Activated CD4-positive, CD25-positive, alpha-beta regulatory T cell treated with anti-CD3 and anti-CD28 coated beads, Interleukin-2, amount 50 U/mL, for 72 hours (primary cell): Measurements from ENCODE around the gene BTBD7.

Source experiments
- DNase-seq: peaks from one replicate; pipeline ENCODE4 v3.0.0; 2021

The BTBD7 gene

GRCh38 chr14:93302688-93303581 lies 29.9 kb downstream of the BTBD7 start:
- DNase-seq: no peak

GRCh38 chr14:93301821-93302447 lies 30.9 kb downstream of the BTBD7 start:
- DNase-seq: no peak

- no peak for DNase-seq
Observed at GRCh38 chr14:93299866-93300265, 33.0 kb downstream of the BTBD7 start.

DNA sequence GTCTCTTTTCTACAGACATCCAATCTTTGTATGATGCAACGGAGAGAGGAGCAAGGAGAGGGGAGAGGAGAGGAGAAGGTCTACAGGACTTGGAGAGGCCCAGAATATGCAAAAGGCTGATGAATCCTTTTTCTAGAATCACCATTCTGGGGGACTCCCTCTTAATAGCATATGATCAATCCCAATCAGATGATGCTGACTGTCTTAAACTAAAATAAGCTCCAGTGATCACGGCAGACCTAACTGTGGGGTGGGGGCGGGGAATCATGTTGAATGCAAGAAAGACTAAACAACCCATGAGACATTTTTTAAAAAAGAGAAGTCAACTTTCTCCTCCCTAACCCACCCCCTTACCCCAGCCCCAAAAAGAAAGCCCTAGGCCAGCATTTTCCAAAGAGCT lies 33.4 kb downstream of the BTBD7 start:
- DNase-seq: no peak

GRCh38 chr14:93295541-93296220 lies 37.2 kb downstream of the BTBD7 start:
- no peak for DNase-seq

- no peak for DNase-seq
Observed at GRCh38 chr14:93286212-93286890, 46.5 kb downstream of the BTBD7 start.

DNA sequence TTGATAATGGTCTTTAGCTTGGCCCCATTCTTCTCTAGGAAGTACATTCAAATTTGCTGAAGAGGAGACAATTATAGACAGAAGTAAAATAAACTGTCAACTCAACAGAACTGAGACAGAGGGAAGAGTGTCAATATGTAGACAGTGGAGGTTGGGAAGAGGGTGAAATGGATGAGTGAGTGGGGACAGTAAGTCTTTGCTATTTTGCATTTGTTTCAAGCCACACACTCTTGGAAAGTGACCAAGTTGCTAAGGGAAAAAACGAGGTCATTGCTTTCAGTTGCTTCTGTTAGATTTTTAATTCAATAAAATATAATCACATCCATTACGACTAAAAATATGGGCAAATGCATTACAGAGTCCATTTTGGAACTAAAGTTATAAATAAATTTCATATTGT lies 47.8 kb downstream of the BTBD7 start:
- no peak for DNase-seq

- DNase-seq: no peak
Observed at GRCh38 chr14:93281937-93282336, 50.9 kb downstream of the BTBD7 start.

DNA sequence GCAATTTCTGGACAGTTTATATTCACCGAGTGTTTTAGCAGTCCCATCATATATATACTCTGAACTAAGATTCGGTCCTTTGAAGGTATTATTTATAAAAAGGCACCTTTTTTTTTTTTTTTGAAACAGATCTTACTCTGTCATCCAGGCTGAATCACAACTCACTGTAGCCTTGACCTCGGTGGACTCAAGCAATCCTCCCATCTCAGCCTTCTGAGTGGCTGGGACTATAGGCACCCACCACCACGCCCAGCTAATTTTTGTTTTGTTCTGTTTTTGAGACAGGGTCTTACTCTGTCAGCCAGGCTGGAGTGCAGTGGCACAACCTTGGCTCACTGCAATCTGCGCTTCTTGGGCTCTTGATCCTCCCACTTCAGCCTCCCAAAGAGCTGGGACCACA lies 52.1 kb downstream of the BTBD7 start:
- DNase-seq: no peak

GRCh38 chr14:93276031-93276716 lies 56.7 kb downstream of the BTBD7 start:
- no peak for DNase-seq

DNA sequence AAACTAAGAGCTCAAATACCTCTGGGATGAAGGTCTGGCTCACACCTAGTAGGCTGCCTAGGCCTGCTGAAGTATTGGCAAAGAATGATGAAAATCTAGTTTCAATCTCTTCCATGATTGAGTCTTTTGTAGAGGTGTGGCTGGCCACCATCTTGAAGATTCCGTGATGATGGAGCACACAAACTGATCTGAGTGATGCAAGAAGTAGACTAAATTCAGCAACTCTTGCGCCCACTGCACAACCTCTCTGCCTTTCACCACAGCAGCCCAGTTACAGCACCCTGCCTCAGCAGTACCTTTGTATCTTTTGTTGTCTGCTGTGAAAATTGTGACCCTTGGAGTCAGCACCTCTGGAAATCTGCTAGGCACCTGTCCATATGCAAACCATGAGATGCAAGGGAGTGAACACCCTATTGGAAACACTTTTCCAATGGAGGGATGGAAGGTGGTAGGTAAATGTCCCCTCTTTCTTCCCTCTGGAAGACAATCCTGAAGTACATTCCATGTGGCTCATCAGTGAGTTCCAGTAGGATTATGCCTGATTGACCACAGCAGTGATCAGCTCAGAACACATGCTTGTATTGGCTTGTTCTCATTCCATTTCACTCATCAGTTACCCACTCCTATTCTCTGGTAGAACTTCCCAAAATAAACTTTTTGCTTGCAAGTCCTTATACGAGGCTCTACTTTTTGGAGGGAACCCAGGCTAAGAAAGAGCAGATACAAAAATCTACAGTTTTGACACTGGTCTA lies 58.6 kb downstream of the BTBD7 start:
- no peak for DNase-seq

GRCh38 chr14:93271111-93271510 lies 61.7 kb downstream of the BTBD7 start:
- DNase-seq: no peak

DNA sequence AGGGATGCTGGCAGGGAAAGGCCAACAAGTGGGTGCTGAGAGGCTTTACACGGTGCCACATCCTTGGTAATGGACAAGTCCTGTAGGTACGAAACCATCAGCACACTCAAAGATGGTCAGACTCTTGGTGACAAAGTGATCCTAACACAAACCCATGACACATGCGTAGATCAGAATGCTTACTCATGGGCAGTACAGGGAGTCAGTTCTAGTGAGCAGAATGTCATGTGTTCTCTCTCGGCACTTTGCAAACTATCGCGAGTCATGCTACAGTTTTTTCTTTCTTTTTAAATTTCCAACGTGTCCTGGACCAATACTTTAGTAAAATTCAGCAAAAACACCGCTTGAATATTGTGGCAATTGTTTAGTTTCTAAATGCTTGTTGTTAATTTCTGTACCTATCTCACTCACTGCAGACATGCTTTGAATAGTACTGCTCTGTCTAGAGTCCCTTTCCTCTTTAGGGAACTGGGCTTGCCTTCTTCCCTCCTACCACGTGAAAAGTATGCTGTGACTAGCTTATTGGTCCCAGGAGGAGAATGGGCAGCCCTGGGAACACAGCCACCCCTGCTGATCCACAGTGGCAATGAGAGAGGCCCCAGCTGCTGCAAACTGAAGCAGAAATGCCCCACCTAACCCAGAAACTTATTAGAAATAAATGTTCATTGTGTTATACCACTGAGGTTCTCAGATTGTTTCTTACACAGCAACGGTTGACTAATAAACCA lies 63.3 kb downstream of the BTBD7 start:
- no peak for DNase-seq

GRCh38 chr14:93268406-93268805 lies 64.4 kb downstream of the BTBD7 start:
- no peak for DNase-seq

GRCh38 chr14:93267149-93267711 lies 65.6 kb downstream of the BTBD7 start:
- no peak for DNase-seq

GRCh38 chr14:93266127-93266526 lies 66.7 kb downstream of the BTBD7 start:
- DNase-seq: no peak

DNA sequence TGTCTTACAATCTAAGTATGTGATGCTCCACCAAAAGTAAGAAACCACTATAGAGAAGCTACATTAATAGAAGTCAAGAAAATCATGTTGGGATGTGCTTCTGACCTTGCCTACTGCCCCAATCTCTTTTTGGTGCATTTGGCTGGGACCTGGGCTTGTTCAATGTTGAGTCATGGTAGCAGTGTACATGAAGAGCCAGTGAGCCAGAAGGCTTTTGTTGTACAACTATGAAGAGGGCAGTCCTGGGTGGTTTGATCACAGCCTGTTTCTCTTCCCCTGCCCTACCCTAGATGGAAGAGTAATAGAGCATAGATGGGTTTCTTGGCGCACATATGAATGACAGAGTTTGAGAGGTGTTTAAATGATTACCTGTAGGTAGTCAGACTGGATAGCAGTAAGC lies 69.4 kb downstream of the BTBD7 start:
- DNase-seq: no peak

DNA sequence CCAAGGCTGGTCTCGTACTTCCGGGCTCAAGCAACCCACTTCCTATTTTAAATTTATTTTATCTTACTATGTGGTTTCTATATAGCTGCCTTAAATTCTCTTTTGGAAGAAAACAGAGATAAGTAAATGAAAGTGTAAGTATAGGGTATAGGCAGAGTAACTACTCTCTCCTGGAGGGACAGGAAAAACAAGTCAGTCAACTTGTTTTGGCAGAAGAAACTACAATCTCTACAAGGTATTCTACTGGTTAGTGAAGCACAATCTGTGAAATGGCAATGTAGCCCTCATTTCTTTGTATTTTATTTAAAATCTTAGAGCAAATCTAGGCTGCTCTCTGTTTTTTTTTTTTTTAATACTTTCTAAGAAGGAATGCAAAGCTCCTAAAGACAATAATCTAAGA lies 70.4 kb downstream of the BTBD7 start:
- DNase-seq: no peak

- DNase-seq: no peak
Observed at GRCh38 chr14:93249128-93249831, 83.6 kb downstream of the BTBD7 start.

GRCh38 chr14:93246534-93246933 lies 86.3 kb downstream of the BTBD7 start:
- no peak for DNase-seq
